Measurements from ENCODE around the gene CSTA.
A peak's percentile ranks its signal among the peaks of the same experiment; 100 is the strongest.

CSTA gene, protein sequence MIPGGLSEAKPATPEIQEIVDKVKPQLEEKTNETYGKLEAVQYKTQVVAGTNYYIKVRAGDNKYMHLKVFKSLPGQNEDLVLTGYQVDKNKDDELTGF

DNA sequence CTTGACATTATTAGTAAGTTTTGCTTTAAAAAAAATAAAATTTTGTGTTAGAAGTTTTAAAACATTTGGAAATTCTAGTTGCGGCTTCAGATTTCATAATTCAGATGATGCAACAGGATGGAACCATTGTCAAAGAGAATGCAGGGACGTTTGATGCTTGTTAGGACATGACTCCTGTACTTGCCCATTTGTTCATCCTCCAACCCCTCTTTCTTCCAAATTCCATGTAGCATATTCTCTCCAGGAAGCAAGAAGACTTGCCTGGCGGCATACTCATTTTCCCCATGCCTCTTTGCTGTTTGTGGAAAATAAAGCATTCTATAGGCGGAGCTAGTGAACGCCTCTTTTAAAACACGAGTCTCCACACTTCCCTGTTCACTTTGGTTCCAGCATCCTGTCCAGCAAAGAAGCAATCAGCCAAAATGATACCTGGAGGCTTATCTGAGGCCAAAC lies at the start of gene CSTA:
TSS of gene CSTA (plus strand) at position 378 of the 453 bp plus-strand sequence. CDS start at position 423, 45 bp downstream.
- no peak for DNase-seq

DNA sequence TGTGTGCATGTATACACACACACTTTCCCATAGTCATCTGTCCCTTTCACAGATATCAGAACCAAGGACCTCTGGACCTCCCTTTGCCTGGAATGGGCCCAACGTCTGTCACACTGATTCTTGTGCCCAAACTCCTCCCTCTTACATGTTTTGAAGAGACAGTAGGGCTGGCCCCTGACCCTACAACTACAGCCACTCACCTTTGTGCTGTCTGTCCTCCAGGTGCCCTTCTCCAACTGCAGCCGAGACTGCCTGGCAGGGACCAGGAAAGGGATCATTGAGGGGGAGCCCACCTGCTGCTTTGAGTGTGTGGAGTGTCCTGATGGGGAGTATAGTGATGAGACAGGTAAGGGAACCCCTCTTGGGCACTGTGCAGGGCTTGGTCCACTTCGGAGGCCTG lies 43.2 kb upstream of the CSTA start:
- no peak for DNase-seq

DNA sequence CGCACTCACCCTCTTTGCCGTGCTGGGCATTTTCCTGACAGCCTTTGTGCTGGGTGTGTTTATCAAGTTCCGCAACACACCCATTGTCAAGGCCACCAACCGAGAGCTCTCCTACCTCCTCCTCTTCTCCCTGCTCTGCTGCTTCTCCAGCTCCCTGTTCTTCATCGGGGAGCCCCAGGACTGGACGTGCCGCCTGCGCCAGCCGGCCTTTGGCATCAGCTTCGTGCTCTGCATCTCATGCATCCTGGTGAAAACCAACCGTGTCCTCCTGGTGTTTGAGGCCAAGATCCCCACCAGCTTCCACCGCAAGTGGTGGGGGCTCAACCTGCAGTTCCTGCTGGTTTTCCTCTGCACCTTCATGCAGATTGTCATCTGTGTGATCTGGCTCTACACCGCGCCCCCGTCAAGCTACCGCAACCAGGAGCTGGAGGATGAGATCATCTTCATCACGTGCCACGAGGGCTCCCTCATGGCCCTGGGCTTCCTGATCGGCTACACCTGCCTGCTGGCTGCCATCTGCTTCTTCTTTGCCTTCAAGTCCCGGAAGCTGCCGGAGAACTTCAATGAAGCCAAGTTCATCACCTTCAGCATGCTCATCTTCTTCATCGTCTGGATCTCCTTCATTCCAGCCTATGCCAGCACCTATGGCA lies 41.1 kb upstream of the CSTA start:
- no peak for DNase-seq

DNA sequence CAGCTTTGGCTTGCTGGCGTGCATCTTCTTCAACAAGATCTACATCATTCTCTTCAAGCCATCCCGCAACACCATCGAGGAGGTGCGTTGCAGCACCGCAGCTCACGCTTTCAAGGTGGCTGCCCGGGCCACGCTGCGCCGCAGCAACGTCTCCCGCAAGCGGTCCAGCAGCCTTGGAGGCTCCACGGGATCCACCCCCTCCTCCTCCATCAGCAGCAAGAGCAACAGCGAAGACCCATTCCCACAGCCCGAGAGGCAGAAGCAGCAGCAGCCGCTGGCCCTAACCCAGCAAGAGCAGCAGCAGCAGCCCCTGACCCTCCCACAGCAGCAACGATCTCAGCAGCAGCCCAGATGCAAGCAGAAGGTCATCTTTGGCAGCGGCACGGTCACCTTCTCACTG lies 40.6 kb upstream of the CSTA start:
- no peak for DNase-seq

DNA sequence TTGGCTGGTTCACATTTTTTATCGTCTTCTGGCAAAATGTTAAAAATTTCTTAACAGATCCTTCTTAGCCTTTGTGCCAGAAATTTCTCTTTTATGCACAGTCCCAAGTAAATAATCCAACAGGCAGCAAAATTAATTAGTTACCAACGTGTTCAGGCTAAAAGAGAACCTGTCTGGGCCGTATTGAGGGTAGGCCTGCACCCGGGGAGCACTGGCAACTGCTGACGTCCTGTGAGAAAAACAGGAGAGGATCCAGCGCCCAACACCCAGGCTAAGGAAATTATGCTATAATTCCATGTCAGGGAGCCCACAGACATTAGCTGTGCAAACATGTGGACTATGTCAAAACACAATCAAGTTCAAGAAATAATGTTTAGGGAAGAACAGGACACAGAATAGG lies 30.7 kb upstream of the CSTA start:
- DNase-seq = no peak

DNA sequence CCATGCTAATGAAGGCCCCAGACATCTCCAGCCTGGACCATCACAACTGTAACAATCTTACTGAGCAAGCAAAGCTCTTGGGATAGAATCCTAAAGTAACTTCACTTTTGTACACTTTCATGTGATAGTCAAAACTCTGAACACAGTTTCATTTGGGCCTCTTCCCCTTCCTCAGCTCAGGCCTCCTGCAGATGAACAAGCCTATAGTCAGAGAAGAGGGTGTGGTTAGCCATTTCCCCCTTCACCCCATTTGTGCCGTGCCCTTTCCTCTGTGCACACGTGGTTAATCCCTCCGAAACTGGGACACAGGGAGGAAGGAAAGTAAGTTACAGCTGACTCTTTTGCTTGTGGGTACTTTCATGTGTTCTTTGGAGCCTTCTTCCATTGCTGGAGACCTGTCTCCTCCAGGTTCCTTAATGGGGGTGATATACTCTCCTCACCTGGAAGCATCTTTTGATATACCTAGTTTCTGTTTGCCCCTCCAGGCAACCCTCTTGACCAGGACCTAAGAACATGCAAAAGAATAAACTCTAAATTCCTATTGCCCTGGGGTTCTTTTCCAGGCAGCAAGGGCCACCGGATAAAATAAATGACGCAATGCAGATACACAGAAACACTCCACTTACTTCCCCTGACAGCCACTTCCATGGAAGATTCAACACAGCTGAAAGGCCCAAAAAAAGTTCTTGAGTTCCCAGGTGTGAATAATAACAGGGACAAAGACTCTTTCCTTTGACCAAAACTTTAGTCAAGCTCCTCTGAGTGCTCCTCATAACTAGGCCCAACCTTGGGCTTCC lies 29.6 kb upstream of the CSTA start:
- no peak for DNase-seq

DNA sequence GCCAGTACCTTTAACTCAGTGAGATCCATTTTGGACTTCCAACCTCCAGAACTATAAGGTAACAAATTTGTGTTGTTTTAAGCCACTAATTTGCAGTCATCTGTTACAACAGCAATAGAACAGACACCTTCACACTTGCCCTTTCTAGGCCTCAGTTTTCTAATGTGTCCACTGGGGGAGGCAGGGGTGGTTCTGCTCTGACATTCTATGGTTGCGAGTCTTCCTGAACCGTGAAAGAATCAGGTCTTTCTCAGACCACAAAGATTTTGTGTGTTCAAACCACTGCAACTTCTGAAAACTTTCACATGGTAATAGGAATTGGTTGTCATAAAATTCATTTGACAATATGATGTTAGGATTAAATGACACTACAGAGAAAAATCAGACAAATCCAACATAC lies 26.8 kb upstream of the CSTA start:
- DNase-seq = peak; percentile 23

DNA sequence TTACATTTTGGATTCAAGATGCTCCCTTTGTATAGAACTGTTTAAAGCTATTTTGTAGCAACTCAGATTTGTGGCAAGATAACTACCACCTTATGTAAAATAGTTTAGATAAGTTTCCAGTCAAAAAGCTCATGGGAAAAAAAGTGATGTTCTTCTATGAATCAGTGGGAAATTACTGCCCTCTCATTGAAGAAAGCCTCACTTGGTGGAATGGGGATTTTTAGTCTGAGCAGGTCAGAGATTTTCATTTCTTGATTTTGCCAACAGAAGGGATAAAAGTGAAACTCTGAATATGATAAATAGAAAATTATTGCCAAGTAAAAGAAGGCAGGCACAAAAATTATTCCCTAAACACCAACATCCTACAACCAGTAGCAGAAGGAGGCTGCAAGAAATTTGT lies 25.8 kb upstream of the CSTA start:
- no peak for DNase-seq

DNA sequence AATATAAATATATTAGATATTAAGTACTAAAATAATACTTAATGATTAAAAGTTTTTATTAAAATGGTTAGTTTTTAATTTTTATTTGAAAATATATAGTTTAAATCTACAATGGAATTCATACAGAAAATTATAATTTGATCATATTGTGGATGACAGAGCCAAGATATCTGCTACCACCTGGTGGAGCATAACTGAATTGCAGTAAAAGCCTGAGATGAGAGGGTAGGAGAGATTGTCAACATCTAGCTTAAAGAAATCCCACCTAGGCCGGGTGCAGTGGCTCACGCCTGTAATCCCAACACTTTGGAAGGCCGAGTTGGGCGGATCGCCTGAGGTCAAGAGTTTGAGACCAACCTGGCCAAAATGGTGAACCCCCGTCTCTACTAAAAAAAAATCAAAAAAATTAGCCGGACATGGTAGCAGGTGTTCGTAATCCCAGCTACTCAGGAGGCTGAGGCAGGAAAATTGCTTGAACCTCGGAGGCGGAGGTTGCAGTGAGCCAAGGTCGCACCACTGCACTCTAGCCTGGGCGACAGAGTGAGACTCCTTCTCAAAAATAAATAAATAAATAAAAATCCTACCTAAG lies 25.1 kb upstream of the CSTA start:
- no peak for DNase-seq

DNA sequence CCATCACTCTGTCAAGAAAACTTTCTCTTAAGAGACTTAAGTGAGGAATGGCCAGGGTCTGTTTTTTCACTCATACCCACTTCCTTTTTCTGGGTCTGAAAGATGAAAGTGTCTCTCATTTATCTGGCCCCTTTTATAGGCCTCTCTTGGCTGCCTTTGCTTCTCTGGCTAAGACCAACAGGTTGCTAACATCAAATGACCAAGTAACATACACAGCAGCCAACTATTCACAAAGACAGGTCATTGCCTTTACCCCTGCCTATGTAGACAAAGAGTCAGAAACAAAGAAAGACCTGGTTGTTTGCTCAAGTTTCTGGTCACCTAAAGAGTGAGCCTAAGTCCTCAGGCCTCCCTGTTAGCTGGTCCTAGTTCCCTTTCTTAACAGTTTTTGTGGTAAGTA lies 24.0 kb upstream of the CSTA start:
- DNase-seq = no peak

DNA sequence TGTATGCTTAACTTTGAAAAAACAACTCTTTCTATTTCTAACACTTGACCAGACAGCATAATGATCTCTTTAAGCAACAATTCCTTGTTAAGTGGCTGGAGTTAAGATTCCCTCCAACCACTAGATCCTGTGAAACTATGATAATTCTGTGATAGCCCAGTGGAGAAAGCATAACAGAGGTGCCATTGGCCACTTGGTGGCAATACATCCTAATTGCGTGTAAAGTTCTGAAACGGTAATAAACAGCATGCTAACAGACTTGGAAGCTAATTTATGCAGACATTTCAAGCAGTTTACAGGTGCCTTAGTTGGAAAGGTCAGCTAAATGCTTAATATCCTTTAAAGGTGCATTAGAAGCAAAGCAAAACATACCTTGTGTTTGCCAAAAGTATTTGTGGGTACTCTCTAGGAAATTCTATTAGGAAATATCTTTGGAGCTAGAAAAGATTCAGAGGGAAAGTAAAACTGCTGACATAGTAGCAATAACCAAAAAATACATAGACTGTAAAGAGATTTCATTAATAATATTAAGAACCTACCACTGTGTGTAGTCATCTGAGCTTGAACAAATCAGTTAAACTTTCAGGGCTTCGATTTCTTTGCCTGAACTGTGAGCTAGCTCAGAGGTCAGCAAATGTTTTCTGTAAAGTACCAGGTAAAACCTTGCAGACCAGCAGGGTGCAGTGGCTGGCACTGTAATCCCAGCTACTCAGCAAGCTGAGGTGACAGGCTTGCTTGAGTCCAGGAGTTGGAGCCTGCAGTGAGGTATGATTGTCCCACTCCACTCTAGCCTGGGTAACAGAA lies 19.0 kb upstream of the CSTA start:
- DNase-seq = no peak

DNA sequence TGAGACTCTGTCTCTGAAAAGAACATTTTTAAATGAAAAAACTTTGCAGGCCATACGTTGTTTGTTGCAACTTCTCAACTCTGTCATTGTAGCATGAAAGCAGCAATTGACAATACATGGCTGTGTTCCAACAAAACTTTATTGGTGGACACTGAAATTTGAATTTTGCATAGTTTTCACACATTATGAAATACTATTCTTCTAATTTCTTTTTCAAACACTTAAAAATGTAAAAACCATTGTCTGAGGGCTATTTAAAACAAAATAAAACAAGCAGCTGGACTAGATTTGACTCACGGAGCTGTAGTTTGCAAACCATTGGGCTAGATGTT lies 18.5 kb upstream of the CSTA start:
- DNase-seq = no peak

DNA sequence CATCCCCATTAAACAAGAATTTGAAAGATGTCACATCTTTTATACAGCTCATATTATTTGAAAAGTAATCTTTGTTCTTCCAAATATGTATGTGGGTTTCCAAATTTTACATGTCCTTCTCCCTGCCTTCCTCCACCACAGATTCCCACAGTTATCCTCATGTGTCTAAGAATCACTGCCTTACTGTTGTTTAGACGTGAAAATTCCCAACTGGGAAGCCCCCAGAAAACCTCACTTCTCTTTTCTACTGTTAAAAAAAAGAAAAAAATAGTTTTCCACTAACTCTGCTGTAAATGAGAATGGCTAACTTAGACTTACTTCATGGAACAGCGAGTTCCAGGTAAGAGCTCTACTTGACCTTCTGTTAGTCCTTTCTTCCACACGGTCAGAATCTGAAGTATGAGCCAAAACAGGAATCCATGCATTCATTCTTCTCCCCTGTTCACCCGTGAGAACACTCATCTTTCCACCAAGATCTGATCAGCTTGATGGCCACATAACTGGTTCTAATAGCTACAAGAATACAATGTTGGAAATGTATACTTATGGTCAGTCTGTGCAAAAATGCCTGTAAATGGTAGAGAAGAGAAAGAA lies 17.9 kb upstream of the CSTA start:
- no peak for DNase-seq

DNA sequence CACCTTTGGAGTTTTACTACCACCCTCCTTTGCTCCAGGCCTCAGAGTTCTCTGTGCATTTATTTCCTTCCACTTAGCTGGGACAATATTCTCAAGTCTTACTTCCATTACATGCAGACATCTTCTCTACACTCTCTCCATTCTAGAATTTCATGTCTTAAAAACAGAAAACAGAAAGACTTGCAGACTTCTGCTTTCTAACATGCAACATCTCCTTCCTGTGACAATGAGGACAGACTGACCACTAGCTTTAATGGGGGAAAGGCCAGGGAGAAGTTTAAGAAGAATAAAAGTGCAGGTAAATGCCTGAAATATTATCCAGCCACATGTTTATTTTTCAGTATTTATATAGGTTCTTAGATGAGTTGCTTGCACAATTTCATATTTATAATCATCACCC lies 17.1 kb upstream of the CSTA start:
- no peak for DNase-seq

DNA sequence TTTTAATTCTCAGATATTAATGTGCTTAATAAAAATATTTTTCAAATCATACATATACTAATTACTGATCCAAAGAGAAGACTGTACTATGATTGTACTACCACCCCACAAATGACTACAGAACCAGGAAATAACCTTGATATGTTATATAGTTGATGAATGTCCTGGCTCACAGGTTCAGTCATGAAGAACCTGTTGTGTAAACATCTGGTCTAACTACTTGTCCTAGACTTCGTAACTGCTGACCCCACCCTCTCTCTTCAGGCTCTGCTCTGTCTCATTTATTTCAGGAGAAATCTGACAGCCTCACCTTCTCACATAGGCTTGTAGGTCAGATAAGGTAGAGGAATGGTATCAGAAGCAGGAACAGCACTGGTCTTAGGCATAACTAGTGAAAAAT lies 14.7 kb upstream of the CSTA start:
- DNase-seq = no peak

DNA sequence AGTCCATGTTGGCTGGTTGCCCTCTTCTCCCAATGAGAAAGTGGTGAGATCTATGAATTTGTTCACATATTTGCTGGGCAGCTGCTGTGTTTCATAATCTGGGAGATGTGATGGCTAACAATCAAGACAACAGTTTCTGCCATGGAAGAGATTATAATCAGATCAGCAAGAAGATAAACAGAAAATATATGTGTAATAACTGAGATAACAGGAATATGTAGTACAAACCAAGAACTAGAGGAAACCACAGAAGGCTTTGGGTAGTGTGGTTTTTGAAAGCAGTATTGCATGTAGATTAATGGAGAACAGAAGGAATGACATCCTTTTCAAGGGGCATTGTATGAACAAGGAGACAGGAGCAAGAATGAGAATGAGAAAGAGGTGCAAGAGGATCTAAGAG lies 12.2 kb upstream of the CSTA start:
- DNase-seq = no peak

DNA sequence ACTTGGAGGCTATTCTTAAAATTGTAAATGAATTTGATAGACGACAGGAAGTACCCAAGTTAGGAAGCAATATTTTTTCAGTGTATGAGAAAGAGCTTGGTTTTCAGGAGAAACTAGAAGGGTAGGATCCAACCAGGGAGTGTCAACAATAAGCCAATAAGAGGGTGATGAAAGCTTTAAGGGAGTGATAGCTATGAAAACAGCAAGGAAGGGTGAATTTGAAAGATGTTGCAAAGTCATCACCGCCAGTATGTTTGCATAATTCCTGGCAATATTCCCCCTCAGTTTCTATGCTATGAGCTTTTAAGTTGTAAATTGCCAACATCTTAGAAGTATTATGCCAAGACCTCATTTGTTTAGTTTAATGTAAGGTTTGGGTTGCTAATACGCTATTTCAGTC lies 11.8 kb upstream of the CSTA start:
- no peak for DNase-seq

DNA sequence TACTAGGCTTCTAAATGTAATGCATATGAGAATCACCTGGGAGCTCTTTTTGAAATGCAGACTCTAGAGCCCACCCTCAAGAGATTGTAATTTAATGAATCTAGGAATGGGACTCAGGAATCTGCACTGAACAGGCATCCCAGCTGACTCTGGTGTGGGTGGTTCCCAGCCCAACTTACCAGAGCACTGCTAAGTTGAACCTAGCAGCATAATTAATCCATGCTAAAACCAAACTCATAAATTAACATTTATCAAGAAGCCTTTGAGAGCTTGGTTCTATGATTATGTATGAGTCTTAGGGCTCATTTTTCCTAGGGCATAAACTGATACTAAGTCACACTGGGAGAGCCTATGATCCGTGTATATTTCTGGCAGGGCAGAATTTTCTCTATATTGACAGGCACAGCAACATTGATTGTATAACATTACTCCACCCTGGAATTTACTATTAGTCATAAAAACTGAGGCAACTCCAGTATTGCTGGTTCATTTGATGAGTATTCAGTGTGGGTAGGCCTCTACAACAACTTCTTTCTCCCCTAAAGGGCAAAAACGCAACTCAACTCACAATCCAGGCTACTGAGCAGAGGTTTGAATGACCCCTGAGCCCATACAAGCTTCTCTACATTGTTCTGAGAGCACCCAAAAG lies 10.7 kb upstream of the CSTA start:
- DNase-seq = no peak

DNA sequence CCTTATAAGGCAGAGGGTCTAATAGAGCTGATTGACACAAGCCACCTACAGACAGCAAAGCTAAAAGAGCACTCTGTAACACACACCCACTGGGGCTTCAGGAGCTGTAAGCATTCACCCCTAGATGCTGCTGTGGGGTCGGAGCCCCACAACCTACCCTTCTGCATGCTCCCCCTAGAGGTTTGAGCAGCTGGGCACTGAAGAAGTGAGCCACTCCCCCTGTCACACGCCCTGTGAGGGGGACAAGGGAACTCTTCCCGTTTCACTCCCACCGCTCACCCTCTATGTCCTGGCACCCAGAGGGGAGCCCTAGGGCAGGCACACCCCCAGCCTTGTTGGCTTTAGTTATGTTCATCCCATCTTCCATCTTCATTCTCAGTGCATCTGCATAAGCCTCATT lies 9.4 kb upstream of the CSTA start:
- DNase-seq = no peak

DNA sequence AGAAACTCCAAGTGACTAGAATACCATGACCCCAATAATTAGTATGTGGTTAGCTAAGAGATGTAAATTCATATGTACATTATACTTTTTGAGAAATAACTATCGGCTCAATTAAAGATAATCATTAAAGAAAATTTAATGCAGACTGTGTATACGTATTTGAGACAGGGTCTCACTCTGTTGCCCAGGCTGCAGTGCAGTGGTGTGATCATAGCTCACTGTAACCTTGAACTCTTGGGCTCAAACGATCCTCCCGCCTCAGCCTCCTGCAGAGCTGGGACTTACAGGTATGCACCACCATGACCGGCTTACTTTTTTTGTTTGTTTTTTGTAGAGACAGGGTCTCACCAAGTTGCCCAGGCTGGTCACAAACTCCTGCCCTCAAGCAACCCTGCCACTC lies 8.7 kb upstream of the CSTA start:
- no peak for DNase-seq

DNA sequence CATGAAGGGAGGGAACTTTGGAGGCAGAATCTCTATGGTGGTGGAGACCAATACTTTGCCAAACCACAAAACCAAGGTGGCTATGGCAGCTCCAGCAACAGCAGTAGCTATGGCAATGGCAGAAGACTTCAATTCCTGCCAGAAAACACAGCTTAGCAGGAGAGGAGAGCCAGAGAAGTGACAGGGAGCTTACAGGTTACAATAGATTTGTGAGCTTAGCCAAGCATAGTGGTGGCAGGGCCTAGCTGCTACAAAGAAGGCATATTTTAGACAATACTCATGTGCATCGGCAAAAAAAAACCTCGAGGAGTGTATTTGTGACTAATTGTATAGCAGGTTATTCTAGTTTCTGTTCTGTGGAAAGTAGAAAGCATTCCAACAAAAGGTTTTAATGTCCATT lies 6.4 kb upstream of the CSTA start:
- DNase-seq = no peak
